ENCODE results near the gene NCKAP5. TPM values are rescaled to one million over a fixed set of nuclear protein-coding genes. Genes with fewer than 3 reads are reported as not detected.

Gene NCKAP5
- total and polyA plus RNA-seq, 4 donors = 0.57 to 2.8 (median 2.4) TPM

DNA sequence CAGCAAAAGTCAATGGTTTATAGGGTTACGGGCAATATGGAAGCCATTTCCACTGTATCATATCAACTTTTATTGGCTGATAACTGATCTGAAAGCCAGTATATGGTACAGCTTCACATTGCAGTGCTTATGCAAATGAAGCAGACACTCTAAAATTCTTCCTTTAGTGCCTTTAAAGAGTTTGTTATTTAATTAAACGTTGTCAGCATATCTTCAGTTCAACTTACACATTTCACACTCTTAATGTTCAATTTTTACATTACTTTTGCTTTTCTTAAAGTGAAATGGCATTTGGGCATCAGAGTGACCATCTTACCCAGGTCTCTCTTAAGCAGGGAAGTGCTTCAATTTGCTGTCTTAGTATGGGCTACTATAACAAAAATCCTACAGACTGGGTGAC is 420.1 kb downstream of the NCKAP5 start:
- no peaks in the 10 kb centered on the region for H3K36me3 ChIP-seq (ENCODE audit: control insufficient read depth in 4 of 4, insufficient read depth in 3 of 4, low read depth in 1 of 4, low read length in 3 of 4)
- H3K27me3 ChIP-seq (ENCODE audit: control insufficient read depth in 4 of 4, insufficient read depth in 4 of 4, low read length in 3 of 4) = no peaks in the 10 kb centered on the region
- no peak overlapping the region for H3K27ac ChIP-seq (ENCODE audit: low read depth in 1 of 2, low read length in 2 of 2)
- TF ChIP-seq TAF1 (conservative IDR thresholded peaks at IDR 0.05) (no peak), RXRA (IDR thresholded peaks at IDR 0.05) (no peak), SP1 (IDR thresholded peaks at IDR 0.05) (no peak), HNF4G (IDR thresholded peaks at IDR 0.05) (no peak), JUND (IDR thresholded peaks at IDR 0.05) (no peak)
- TF ChIP-seq, protein P1, sequence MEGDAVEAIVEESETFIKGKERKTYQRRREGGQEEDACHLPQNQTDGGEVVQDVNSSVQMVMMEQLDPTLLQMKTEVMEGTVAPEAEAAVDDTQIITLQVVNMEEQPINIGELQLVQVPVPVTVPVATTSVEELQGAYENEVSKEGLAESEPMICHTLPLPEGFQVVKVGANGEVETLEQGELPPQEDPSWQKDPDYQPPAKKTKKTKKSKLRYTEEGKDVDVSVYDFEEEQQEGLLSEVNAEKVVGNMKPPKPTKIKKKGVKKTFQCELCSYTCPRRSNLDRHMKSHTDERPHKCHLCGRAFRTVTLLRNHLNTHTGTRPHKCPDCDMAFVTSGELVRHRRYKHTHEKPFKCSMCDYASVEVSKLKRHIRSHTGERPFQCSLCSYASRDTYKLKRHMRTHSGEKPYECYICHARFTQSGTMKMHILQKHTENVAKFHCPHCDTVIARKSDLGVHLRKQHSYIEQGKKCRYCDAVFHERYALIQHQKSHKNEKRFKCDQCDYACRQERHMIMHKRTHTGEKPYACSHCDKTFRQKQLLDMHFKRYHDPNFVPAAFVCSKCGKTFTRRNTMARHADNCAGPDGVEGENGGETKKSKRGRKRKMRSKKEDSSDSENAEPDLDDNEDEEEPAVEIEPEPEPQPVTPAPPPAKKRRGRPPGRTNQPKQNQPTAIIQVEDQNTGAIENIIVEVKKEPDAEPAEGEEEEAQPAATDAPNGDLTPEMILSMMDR (IDR thresholded peaks at IDR 0.05; ENCODE audit: low read depth, low read length, missing input control) = no peak
- no peak overlapping the region for H3K9ac ChIP-seq (ENCODE audit: low read depth in 1 of 2, low read length in 2 of 2)
- H3K9me3 ChIP-seq (ENCODE audit: control insufficient read depth in 4 of 4, low read length in 3 of 4) = no peaks in the 10 kb centered on the region
- DNase-seq (ENCODE audit: low spot score) = no peak
- H3K4me1 ChIP-seq (ENCODE audit: control insufficient read depth in 4 of 4, insufficient read depth in 4 of 4, low read length in 3 of 4) = peaks cover 0 to 12% (median 6%) of the 10 kb centered on the region in 4 donors
- 91% methylated on average over 2 of the region's 2 CpGs for WGBS
- H3K4me3 ChIP-seq (ENCODE audit: low read depth in 1 of 3, low read length in 3 of 3) = no peak overlapping the region

DNA sequence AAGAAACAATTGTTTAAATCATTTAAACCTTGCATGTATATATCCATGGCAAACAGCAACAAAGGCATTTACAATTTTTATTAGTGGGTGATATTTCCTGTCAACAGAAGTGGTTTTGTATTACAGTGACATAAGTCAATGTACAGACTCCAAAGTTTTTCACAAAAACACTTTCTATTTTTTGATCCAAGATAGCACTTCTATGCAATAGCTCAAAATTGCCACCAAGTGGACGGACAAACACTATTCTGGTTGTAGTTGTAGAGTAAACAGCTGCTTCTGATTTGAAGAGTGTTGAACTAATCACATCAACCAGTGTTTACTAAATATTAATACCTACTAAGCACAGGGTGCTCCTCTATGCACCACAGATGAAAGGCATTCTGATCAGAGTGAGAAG is 421.4 kb downstream of the NCKAP5 start:
- H3K9me3 ChIP-seq (ENCODE audit: control insufficient read depth in 4 of 4, low read length in 3 of 4) = no peaks in the 10 kb centered on the region
- no peak overlapping the region for H3K27ac ChIP-seq (ENCODE audit: low read depth in 1 of 2, low read length in 2 of 2)
- no peak for DNase-seq (ENCODE audit: low spot score)
- H3K4me1 ChIP-seq (ENCODE audit: control insufficient read depth in 4 of 4, insufficient read depth in 4 of 4, low read length in 3 of 4) = peaks cover 0 to 6% (median 0%) of the 10 kb centered on the region in 4 donors
- WGBS = 54% methylated on average over 1 of the region's 1 CpG
- H3K9ac ChIP-seq (ENCODE audit: low read depth in 1 of 2, low read length in 2 of 2) = no peak overlapping the region
- H3K27me3 ChIP-seq (ENCODE audit: control insufficient read depth in 4 of 4, insufficient read depth in 4 of 4, low read length in 3 of 4) = no peaks in the 10 kb centered on the region
- H3K4me3 ChIP-seq (ENCODE audit: low read depth in 1 of 3, low read length in 3 of 3) = no peak overlapping the region
- H3K36me3 ChIP-seq (ENCODE audit: control insufficient read depth in 4 of 4, insufficient read depth in 3 of 4, low read depth in 1 of 4, low read length in 3 of 4) = no peaks in the 10 kb centered on the region
- peak; percentile 33 to 44 for TF ChIP-seq RAD21 (IDR thresholded peaks at IDR 0.05)
- no peak for TF ChIP-seq GABPA (IDR thresholded peaks at IDR 0.05 in 1 of 2, conservative IDR thresholded peaks at IDR 0.05 in 1 of 2)

DNA sequence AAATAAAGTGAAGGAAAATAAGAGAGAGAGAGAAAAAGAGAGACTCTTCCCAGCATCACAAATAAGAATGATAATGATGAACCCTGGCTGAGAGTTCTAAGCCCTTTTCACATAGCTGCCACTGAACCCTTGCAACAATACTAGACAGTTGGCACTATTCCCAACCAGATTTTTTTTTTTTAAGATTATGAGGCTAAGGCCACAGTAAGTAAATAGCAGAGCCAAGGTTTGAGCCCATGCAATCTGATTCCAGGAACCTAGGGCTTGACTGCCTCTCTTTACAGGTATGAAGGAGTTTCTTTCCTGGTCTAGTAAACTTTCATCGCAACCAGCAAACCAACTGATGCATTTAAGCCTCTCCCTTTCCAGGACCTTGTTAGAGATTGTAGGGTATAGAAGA is 424.6 kb downstream of the NCKAP5 start:
- Histone ChIP-seq H3K27me3 (ENCODE audit: control insufficient read depth in 4 of 4, insufficient read depth in 4 of 4, low read length in 3 of 4) (no peaks in the 10 kb centered on the region), H3K4me1 (ENCODE audit: control insufficient read depth in 4 of 4, insufficient read depth in 4 of 4, low read length in 3 of 4) (peaks cover 0 to 6% (median 0%) of the 10 kb centered on the region in 4 donors), H3K27ac (ENCODE audit: low read depth in 1 of 2, low read length in 2 of 2) (no peak overlapping the region), H3K9me3 (ENCODE audit: control insufficient read depth in 4 of 4, low read length in 3 of 4) (no peaks in the 10 kb centered on the region), H3K4me3 (ENCODE audit: low read depth in 1 of 3, low read length in 3 of 3) (no peak overlapping the region), H3K9ac (ENCODE audit: low read depth in 1 of 2, low read length in 2 of 2) (no peak overlapping the region), H3K36me3 (ENCODE audit: control insufficient read depth in 4 of 4, insufficient read depth in 3 of 4, low read depth in 1 of 4, low read length in 3 of 4) (no peaks in the 10 kb centered on the region)
- TF ChIP-seq NR2F2 (IDR thresholded peaks at IDR 0.05) = no peak
- 91% methylated on average over 1 of the region's 1 CpG for WGBS
- no peak for DNase-seq (ENCODE audit: low spot score)

DNA sequence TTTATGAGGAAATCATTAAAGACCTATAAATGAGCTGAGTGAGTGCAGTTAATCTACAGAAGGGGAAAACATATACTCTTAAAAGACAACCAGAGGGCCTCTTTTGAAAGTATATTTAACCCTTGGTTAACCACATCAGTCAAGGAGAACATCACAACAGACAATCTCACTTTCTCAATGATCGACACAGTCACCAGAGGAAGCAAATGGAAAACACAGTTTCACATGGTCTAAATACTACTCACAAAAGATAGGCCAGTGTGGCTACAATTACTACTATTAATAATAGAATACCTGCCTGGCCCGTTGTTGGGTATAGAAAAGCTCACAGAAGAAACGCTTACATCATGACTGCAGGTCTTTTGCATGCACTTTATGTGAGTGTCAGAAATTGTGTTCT is 426.2 kb downstream of the NCKAP5 start:
- Histone ChIP-seq H3K4me3 (ENCODE audit: low read depth in 1 of 3, low read length in 3 of 3) (no peak overlapping the region), H3K36me3 (ENCODE audit: control insufficient read depth in 4 of 4, insufficient read depth in 3 of 4, low read depth in 1 of 4, low read length in 3 of 4) (no peaks in the 10 kb centered on the region), H3K9me3 (ENCODE audit: control insufficient read depth in 4 of 4, low read length in 3 of 4) (no peaks in the 10 kb centered on the region), H3K4me1 (ENCODE audit: control insufficient read depth in 4 of 4, insufficient read depth in 4 of 4, low read length in 3 of 4) (peaks cover 0 to 5% (median 0%) of the 10 kb centered on the region in 4 donors), H3K9ac (ENCODE audit: low read depth in 1 of 2, low read length in 2 of 2) (no peak overlapping the region), H3K27ac (ENCODE audit: low read depth in 1 of 2, low read length in 2 of 2) (no peak overlapping the region), H3K27me3 (ENCODE audit: control insufficient read depth in 4 of 4, insufficient read depth in 4 of 4, low read length in 3 of 4) (no peaks in the 10 kb centered on the region)
- 91% methylated on average over 3 of the region's 3 CpGs for WGBS
- DNase-seq (ENCODE audit: low spot score) = no peak
- TF ChIP-seq TAF1 (conservative IDR thresholded peaks at IDR 0.05) = no peak
- TF ChIP-seq, protein P2, sequence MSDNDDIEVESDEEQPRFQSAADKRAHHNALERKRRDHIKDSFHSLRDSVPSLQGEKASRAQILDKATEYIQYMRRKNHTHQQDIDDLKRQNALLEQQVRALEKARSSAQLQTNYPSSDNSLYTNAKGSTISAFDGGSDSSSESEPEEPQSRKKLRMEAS (IDR thresholded peaks at IDR 0.05) = no peak
- no peak for TF ChIP-seq HNF4G (IDR thresholded peaks at IDR 0.05)
- TF ChIP-seq, protein P1 (IDR thresholded peaks at IDR 0.05; ENCODE audit: low read depth, low read length, missing input control) = no peak
- no peak for TF ChIP-seq NR2F2 (IDR thresholded peaks at IDR 0.05)
- TF ChIP-seq, protein P3, sequence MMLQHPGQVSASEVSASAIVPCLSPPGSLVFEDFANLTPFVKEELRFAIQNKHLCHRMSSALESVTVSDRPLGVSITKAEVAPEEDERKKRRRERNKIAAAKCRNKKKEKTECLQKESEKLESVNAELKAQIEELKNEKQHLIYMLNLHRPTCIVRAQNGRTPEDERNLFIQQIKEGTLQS (IDR thresholded peaks at IDR 0.05) = no peak
- no peak for TF ChIP-seq RAD21 (IDR thresholded peaks at IDR 0.05)
- no peak for TF ChIP-seq GABPA (IDR thresholded peaks at IDR 0.05 in 1 of 2, conservative IDR thresholded peaks at IDR 0.05 in 1 of 2)
- no peak for TF ChIP-seq FOXA1 (IDR thresholded peaks at IDR 0.05)
- TF ChIP-seq JUND (IDR thresholded peaks at IDR 0.05) = no peak
- no peak for TF ChIP-seq HNF4A (conservative IDR thresholded peaks at IDR 0.05)
- TF ChIP-seq RXRA (IDR thresholded peaks at IDR 0.05) = no peak
- TF ChIP-seq SP1 (IDR thresholded peaks at IDR 0.05) = no peak
- TF ChIP-seq, protein P4, sequence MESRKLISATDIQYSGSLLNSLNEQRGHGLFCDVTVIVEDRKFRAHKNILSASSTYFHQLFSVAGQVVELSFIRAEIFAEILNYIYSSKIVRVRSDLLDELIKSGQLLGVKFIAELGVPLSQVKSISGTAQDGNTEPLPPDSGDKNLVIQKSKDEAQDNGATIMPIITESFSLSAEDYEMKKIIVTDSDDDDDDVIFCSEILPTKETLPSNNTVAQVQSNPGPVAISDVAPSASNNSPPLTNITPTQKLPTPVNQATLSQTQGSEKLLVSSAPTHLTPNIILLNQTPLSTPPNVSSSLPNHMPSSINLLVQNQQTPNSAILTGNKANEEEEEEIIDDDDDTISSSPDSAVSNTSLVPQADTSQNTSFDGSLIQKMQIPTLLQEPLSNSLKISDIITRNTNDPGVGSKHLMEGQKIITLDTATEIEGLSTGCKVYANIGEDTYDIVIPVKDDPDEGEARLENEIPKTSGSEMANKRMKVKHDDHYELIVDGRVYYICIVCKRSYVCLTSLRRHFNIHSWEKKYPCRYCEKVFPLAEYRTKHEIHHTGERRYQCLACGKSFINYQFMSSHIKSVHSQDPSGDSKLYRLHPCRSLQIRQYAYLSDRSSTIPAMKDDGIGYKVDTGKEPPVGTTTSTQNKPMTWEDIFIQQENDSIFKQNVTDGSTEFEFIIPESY (IDR thresholded peaks at IDR 0.05) = no peak
- TF ChIP-seq EGR1 (IDR thresholded peaks at IDR 0.05; ENCODE audit: low read depth in 2 of 2) = no peak
- no peak for TF ChIP-seq FOXA2 (IDR thresholded peaks at IDR 0.05)
